Embryonic facial prominence (tissue), 1 donor: ENCODE measurements around the gene PLA2R1.

Experiments
- DNase-seq: peaks from one replicate; pipeline ENCODE4 v3.0.0-alpha.2; 2016; ENCODE audit errors: extremely low spot score

Gene PLA2R1

DNA sequence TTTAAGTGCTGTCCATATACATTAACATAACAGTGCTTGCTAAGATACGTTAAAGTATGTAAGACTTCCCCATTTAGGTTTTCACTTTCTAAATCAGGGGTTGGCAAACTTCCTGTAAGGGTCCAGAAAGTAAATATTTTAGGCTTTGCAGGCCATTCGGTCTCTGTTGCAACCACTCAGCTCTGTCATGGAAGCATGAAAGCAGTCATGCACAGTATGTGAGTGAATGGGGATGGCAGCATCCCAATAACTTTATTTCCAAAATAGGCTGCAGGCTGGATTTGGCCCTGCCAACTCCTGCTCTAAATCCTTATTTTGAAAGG is 128.7 kb downstream of the PLA2R1 start:
- no peak for DNase-seq

- DNase-seq: no peak
Observed at GRCh38 chr2:159933040-159933726, 129.2 kb downstream of the PLA2R1 start.

- no peak for DNase-seq
Observed at GRCh38 chr2:159926695-159927094, 135.7 kb downstream of the PLA2R1 start.

GRCh38 chr2:159925975-159926374 is 136.4 kb downstream of the PLA2R1 start:
- DNase-seq: no peak

- DNase-seq: no peak
Observed at GRCh38 chr2:159922563-159922962, 139.9 kb downstream of the PLA2R1 start.

DNA sequence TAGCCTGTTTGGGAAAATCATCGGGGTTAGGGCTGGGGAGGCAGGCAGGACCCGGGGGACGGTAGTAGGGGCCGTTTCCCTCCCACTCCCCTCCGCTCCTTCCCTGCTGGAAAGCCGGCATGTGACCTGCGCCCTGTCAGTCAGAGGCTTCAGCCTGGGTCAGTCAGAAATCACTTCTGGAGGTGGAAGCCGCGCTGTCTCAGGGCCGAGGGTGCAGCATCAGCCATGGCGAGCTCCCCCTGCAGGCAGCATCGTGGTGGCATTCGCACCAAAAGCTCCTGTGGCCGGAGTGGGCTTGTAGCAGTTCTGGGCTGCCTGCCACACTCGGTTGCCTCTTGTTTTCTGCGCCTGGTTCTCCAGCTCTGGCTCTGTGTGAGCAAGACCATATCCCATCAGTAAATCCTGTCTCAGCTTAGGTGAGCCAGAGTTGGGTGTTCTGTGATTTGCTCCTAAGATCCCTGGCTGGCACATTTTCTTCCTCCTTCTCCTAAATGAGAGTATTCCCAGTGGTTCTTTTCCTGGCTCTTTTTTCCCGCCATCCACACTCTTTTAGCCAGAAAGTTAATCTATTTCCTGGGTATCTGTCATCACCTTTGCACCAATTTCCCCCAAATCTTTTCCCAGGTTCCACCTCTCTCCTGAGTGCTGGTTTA is 140.5 kb downstream of the PLA2R1 start:
- no peak for DNase-seq

DNA sequence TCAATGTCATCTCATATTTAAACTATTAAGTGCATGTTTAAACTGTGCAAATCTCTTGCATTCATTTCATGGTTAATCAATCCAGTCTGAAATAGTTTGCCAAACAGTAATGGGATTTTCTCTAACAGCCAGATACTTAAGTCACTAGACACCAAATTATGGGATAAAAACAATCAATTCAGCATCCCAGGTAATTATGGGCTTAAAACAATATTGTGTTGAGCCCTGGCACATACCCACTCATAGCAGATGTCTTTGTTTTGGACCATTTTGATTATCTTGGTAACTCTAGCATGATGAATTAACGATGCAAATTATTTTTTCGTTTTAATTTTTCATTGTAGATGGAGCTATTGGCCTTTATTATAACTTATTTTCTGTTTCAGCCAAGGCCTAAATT is 145.9 kb downstream of the PLA2R1 start:
- DNase-seq: no peak

DNA sequence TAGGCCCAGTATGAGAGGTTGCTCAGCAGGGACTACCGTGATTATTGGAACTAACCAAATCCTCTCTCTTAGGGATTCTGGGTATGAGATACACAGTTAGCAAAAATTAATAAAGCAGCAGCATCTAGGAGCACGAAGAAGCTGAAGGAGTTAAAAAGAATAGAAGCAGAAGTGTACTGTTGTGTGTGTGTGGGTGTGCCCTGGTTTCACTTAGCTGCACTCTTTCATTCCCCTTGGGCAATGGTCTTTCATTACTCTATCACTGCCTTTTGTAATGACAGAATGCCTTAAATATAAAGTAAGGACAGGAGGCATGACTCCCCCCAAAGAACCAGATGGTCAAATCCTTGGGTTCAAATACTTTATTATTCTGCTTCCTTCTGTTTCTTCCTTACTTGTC is 148.5 kb downstream of the PLA2R1 start:
- no peak for DNase-seq

- no peak for DNase-seq
Observed at GRCh38 chr2:159912580-159912979, 149.8 kb downstream of the PLA2R1 start.

- no peak for DNase-seq
Observed at GRCh38 chr2:159910951-159911350, 151.5 kb downstream of the PLA2R1 start.

DNA sequence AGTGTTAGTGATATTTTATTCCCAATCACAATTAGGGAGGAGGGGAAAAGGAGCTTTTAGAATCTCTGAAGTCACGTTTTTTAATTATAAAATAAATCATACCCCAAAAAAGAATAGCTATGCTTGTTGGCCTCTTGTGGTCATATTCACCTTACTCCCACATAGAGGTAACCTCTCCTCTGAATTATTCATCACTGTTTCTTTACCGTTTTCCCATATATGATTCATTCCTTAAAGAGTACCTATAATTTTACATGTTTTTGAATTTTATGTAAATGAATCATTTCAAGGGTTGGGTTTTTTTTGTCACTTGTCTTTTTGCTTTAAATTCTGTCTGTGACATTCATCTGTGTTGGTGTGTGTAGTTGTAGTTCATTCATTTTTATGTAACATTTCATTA is 153.8 kb downstream of the PLA2R1 start:
- no peak for DNase-seq

GRCh38 chr2:159907909-159908308 is 154.5 kb downstream of the PLA2R1 start:
- no peak for DNase-seq

DNA sequence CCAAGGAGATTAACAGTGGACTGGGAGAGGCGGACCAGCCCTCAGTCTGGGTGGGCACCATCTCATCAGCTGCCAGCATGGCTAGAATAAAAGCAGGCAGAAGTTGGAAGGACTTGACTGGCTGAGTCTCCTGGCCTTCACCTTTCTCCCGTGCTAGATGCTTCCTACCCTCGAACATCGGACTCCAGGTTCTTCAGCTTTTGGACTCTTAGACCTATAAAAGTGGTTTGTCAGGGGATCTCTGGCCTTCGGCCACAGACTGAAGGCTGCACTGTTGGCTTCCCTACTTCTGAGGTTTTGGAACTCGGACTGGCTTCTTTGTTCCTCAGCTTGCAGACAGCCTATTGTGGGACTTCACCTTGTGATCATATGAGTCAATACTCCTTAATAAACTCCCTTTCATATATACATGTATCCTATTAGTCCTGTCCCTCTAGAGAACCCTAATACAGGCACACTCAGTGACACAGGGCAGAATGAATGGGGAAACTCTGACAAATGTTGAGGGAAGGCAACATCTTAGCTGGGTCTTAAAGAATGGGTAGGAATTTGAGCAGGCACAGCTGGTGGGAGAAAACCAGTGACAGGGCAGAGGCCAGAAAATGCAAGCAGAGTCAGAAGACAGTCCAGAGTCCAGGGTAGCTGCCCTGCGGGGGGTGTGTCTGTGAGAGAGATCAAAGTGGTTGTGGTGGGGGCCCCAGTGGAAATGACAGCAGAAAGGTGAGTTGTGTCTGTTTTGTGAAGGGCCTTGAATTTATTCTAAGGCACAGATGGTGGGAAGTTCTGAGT is 156.3 kb downstream of the PLA2R1 start:
- DNase-seq: no peak

DNA sequence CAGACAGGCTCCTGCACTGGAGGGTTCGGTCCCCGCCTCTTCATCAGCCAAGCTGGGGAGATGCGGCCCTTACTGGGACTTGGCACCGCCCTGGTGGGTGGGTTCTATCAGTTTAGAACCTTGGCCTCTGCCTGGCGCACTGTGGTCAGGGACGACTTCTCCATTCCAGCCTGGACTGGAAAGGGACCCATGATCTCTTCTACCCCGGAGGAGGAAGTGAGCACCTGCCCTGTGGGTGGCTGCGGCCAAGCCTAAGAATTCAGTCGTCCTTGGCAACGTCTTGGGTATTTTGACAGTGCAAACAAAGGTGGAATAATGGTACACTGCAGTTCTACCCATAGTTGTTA is 157.5 kb downstream of the PLA2R1 start:
- no peak for DNase-seq

DNA sequence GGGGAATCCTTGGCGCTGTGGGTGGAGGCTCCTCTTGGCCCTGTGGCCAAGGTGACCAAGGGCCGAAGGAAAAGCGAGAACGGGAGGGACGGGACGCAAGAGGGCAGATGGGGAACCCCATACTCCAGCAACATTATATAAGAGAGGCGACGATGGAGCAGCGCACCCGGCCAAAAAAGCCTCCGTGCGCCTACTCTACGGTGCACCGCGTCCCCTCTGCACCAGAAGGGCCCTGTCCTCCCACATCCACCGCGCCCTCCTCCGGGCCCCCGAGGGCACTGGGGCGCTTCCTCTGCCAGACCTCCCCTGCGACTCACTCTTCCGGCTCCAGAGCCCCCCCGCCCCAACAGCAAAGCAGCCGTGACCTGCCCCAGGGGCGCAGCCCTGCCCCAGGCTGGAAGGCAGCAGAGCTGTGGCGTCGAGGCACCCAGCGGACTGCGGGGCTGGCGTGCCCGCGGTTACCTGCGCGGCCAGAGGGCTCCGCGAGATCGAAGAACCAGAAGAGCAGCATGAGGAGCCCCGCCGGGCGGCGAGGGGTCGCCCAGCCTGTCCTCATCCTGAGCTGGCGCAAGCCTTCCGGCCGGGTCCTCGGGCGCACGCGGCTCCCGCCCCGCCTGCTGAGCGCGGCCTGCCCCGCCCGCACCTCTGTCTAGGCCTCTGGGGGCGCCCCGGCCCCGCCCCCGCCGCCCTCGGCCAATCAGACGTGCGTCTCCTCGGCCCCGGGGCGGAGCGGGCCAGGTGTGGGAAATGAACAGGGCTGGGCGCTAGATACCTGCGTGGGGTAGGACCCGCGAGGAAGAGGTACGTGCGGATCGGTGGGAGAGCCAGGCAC is 158.1 kb downstream of the PLA2R1 start, which contains the start of gene LY75:
TSS of gene LY75 (minus strand) at position 630 of the 832 bp plus-strand sequence.
- DNase-seq: no peak

DNA sequence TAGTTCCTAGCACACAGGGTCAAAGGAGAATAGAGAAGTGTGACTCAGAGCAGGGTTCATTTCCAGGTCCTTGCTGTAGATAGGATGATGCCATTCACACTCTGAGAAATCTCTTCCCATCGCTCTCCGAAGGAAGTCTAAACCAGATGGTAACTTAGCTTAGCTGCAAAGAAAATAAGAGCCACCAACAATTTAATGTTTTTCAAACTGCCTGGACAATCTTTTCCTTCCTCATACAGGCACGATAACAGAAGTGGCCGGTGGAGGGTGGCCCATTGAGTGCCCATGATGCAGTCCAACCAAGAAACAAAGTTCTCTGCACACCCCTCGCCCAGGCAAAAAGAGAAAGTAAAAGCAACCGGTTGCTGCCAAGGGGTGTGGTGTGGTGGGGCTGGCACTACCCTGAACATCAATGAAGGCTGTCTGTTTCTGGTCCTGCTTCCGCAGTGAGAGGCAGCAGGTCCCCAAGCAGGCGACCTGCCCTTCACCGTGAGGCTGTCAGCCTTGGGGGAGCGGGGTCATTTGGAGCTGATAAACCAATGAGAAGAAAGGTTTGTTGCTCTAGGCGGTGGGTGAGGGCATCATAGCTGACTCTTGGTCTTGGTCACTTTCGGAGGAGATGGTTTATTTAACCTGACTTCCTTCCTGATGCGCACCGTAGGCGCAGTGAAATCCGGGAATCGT is 158.8 kb downstream of the PLA2R1 start:
- DNase-seq: no peak

- no peak for DNase-seq
Observed at GRCh38 chr2:159902722-159903121, 159.7 kb downstream of the PLA2R1 start.

DNA sequence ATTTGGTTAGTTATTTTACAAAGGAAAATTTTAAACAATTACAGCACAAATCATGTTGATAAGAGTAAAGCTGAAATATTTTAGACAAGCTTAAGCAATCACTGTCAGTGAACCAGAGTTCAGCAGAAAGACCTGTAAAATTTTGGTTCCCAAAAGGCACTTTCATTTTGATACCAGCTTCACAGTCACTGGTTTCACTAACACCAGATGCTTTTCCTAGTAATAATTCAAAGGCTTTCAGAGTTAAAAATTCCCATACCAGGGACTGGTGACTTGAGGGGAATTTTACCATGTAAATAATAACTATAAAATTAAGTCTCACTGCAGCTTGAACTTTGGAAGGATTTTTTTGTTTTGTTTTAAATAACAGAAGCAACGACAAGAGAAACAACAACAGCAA is 162.1 kb downstream of the PLA2R1 start:
- no peak for DNase-seq

DNA sequence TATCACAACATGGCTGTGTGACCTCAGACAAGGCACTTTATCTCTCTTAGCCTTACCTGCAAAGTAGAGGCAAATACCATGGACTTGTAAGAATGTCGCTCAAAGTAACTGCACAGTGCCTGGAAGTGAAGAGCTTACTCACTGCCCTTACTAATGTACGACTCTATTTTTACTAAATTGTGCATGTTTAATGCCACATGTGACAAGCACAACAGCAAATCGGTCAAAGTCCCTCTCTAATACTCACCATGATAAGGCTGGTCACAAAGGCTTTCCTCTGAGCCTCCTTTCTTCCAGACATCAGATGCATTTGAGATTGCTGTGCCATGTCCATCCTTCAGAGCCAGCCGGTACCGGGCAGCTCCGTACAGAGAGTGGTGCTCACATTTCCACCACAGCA is 164.0 kb downstream of the PLA2R1 start:
- DNase-seq: no peak

GRCh38 chr2:159897720-159898119 is 164.7 kb downstream of the PLA2R1 start:
- DNase-seq: no peak

DNA sequence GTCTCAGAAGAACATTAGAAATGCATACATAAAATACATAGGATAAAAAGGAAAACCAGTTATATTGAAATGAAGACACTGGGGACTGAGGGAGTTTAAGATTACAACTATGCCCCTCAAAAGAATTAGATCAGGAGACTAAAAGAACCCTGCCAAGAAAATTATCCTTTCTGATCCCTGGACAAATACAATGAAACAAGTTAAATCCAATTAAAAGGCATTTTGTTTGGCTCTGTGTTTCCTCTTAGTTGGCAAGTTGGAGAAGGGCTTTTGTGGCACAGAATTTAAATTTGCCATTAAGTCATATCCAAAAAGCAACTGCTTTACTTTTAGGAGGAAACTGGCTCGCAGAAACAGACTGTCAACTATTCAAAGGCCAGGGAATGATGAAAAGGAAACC is 165.3 kb downstream of the PLA2R1 start:
- no peak for DNase-seq
